CD4-positive, alpha-beta T cell (primary cell): ENCODE measurements around the gene IRF9. TPM values are rescaled to one million over a fixed set of nuclear protein-coding genes. Genes with fewer than 3 reads are reported as not detected.

Experiments used
- ATAC-seq: fragments of 200-7000 bp; cut with Tn5 transposase; one replicate; pipeline ENCODE4 v1.10.0; 2022; ENCODE audit warnings: mild to moderate bottlenecking; ENCODE audit not compliant: poor library complexity
- CTCF ChIA-PET: fragments of 350-600 bp; sonication (Branson Sonifier 250); formaldehyde crosslinking; loops from one replicate; lab custom pipeline; 2021; ENCODE audit warnings: antibody characterized with exemption, inconsistent platforms; lab: Charles Lee
- POLR2A ChIA-PET: fragments of 350-600 bp; sonication (Branson Sonifier 250); formaldehyde crosslinking; loops from one replicate; lab custom pipeline; 2021; ENCODE audit warnings: antibody characterized with exemption, inconsistent platforms; lab: Charles Lee
- DNase-seq, 14 experiments: peaks; one replicate each; pipeline ENCODE4 v3.0.0-alpha.2; 2013 to 2020; ENCODE audit warnings: mixed read lengths in 2 of 14
- H3K27ac ChIP-seq, 2 donors: one replicate each; pipeline versions ENCODE4 v1.5.1 to v1.7.0; 2013; ENCODE audit warnings: low read length in 2 of 2, low read depth in 1 of 2, mild to moderate bottlenecking in 1 of 2
- H3K27me3 ChIP-seq, 2 experiments: 1 replicate in 1 of 2; 2 replicates in 1 of 2; pipeline versions ENCODE4 v1.6.1 to v1.7.0; 2013; ENCODE audit warnings: low read length in 2 of 2, control low read depth in 1 of 2, mild to moderate bottlenecking in 1 of 2, moderate library complexity in 1 of 2; ENCODE audit not compliant: insufficient read depth in 2 of 2, control insufficient read depth in 1 of 2
- H3K36me3 ChIP-seq: one replicate; pipeline ENCODE4 v1.6.1; 2013; ENCODE audit warnings: low read length, control low read depth; ENCODE audit not compliant: insufficient read depth
- H3K4me1 ChIP-seq: one replicate; pipeline ENCODE4 v1.6.1; 2013; ENCODE audit warnings: low read length, control low read depth; ENCODE audit not compliant: insufficient read depth
- H3K4me3 ChIP-seq: one replicate; pipeline ENCODE4 v1.5.1; 2013; ENCODE audit warnings: mild to moderate bottlenecking, low read length, moderate library complexity
- H3K9me3 ChIP-seq, 2 experiments: 1 replicate in 1 of 2; 2 replicates in 1 of 2; pipeline versions ENCODE4 v1.6.1 to v1.7.0; 2013; ENCODE audit warnings: low read length in 2 of 2, mild to moderate bottlenecking in 2 of 2, control low read depth in 1 of 2, moderate library complexity in 1 of 2; ENCODE audit not compliant: control insufficient read depth in 1 of 2, insufficient read depth in 1 of 2
- H3K27ac Mint-ChIP-seq: one replicate; pipeline ENCODE4 v1.8.0; 2020; ENCODE audit warnings: mixed read lengths
- H3K27me3 Mint-ChIP-seq: one replicate; pipeline ENCODE4 v1.8.0; 2021; ENCODE audit warnings: mixed read lengths
- H3K36me3 Mint-ChIP-seq: one replicate; pipeline ENCODE4 v1.8.0; 2021; ENCODE audit warnings: low read depth, mixed read lengths
- H3K4me1 Mint-ChIP-seq: one replicate; pipeline ENCODE4 v1.8.0; 2021; ENCODE audit warnings: low read depth, mixed read lengths
- H3K4me3 Mint-ChIP-seq: one replicate; pipeline ENCODE4 v1.8.0; 2020; ENCODE audit warnings: mild to moderate bottlenecking, mixed read lengths
- H3K9me3 Mint-ChIP-seq: one replicate; pipeline ENCODE4 v1.8.0; 2020; ENCODE audit warnings: mixed read lengths
- intact Hi-C, 2 experiments: fragments of 100-400 bp; cut with DNase I in 1 of 2; cut with micrococcal nuclease in 1 of 2; formaldehyde crosslinking; loops; one replicate each; pipeline versions ENCODE4 v1.15.1 to v1.9.0; 2023 to 2025; cut with DNase I, micrococcal nuclease
- microRNA-seq: library from miRNA; unstranded; fragments of <30 nt; microRNA quantifications from one replicate; pipeline ENCODE4 v1.2.0, GENCODE V29; 2021; ENCODE audit warnings: borderline microRNAs expressed, borderline replicate concordance
- total RNA-seq, 174 experiments: library from RNA in 2 of 174; stranded (reverse) in 2 of 174; gene quantifications; one replicate each; pipeline ENCODE4 v1.2.3 and lab custom pipeline; 2021 to 2026
- TF ChIP-seq, protein P1 (sequence below): fragments of 200-600 bp; IDR thresholded peaks from one replicate; pipeline ENCODE4 v1.8.0; 2022; ENCODE audit warnings: antibody characterized with exemption, mild to moderate bottlenecking

IRF9 gene
- total RNA-seq, 2 experiments from 2014 or later: 248 to 262 TPM

DNA sequence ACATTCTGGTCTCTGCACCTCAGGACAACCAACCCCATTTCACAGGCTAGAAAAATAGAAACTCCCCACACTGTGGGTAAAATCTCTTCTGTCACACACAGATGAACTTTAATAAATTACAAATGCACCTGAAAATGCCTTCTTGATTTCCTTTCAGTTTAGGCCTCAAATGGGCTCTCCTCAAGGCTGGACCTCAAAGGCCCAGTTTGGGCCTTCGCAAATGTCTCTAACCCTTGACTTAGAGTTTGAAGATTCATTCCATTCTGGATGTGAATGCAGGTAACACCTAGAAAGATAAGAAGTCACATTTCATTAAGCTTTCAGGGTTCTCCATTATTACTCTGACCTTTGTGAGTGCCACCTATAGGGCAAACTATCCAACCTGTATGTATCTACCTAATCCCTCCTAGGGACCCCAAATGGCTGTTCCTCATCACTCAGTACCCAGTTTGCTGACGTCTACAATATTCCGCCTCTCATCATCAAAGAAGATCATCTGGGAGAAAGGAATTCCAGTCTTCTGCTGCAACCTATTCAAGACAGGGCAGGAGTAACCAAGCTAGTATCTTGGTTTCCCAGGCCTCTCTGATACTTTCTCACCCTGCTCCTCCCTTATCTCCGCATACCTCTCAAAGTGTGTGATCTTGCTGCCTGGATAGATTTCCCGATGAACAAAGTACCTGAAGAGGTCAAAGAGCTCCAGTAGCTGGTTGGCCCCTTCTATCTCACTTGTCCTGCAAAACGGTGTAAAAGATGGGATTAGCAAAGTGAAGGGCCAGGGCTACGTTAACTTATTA lies 53.0 kb downstream of the IRF9 start:
- peaks cover 44% of the 10 kb centered on the region for H3K36me3 Mint-ChIP-seq
- intact Hi-C loops: loop anchor here (1.0 to 2.0 kb wide), 7 partner anchors 18 to 216 kb away; partner anchors contain the start of genes GMPR2 (in 1 of the 2), IPO4 (in 1 of the 2), IRF9 (in 1 of the 2) and NEDD8 (in 1 of the 2)
- DNase-seq: peak in 1 of 14 experiments; percentile 22
- H3K4me1 ChIP-seq: peaks cover 53% of the 10 kb centered on the region
- no peaks in the 10 kb centered on the region for H3K9me3 ChIP-seq
- TF ChIP-seq, protein P1, sequence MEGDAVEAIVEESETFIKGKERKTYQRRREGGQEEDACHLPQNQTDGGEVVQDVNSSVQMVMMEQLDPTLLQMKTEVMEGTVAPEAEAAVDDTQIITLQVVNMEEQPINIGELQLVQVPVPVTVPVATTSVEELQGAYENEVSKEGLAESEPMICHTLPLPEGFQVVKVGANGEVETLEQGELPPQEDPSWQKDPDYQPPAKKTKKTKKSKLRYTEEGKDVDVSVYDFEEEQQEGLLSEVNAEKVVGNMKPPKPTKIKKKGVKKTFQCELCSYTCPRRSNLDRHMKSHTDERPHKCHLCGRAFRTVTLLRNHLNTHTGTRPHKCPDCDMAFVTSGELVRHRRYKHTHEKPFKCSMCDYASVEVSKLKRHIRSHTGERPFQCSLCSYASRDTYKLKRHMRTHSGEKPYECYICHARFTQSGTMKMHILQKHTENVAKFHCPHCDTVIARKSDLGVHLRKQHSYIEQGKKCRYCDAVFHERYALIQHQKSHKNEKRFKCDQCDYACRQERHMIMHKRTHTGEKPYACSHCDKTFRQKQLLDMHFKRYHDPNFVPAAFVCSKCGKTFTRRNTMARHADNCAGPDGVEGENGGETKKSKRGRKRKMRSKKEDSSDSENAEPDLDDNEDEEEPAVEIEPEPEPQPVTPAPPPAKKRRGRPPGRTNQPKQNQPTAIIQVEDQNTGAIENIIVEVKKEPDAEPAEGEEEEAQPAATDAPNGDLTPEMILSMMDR: no peak
- H3K36me3 ChIP-seq: peaks cover 34% of the 10 kb centered on the region
- H3K4me3 ChIP-seq: peak overlapping the region; percentile 98
- ChIA-PET POLR2A (interaction anchor here (0.8 to 4.7 kb wide), 31 partner anchors 10 to 893 kb away, joined by 3 to 144 read pairs (median 8); partner anchors contain the start of genes CBLN3, DCAF11, DHRS1 and EMC9), CTCF (interaction anchor here (0.7 to 2.5 kb wide), 10 partner anchors 19 to 120 kb away, joined by 3 to 12 read pairs (median 6); partner anchors contain the start of genes CIDEB, IRF9, RABGGTA and TINF2)
- no peak for ATAC-seq
- H3K27ac Mint-ChIP-seq: peak overlapping the region; percentile 96
- H3K27ac ChIP-seq: peak overlapping the region; percentile 98 to 100
- H3K4me3 Mint-ChIP-seq: peak overlapping the region; percentile 97
- no peaks in the 10 kb centered on the region for H3K27me3 ChIP-seq
- no peaks in the 10 kb centered on the region for H3K9me3 Mint-ChIP-seq
- H3K4me1 Mint-ChIP-seq: peaks cover 49% of the 10 kb centered on the region
- H3K27me3 Mint-ChIP-seq: no peaks in the 10 kb centered on the region

DNA sequence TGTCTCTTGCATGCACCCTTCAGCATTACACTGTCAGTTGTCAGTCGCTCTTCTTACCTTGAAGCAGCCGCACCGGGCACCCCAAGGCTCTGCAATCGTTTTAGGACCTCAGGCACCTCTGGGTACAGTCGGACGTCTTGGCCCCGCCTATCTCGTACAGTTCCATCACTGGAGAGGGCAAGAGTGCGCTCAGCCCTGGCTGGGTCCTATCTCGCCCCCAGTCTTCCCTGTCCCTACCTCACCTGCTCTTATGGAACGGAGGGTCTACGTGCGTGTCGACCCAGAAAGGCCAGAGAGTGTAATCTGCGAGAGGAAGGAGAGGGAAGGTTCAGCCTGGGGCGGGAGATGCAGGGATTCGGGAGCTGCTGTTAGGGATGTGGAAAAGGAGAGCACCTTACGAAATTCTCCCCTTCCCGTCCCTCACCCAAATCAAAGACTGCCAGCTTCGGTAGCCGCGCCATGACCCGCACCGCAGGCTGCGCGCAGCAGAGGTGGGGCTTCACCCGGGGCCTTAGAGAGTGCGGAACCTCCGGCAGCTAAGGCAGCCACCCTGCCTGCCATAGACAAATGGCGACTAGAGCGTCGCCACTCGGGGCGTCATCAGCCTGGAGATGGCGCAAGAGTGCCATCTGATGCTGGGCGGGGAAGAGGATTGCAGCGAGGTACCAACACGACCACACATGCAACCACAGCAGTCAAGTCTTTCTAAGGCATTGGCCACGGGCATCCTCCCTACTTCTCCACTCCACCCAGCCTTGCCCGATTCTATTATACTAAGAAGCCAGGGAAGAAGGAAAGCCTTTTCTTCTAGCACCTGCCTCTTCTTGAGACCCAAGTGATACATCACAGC lies 54.7 kb downstream of the IRF9 start, which contains the start of gene MDP1:
Gene MDP1 (minus strand): TSS at position 572 of the 850 bp plus-strand sequence. CDS start 111 bp downstream, at position 461.
- H3K27ac ChIP-seq: peak within 1 kb of the TSS; percentile 92
- TF ChIP-seq, protein P1: peak; percentile 67
- H3K9me3 Mint-ChIP-seq: no peaks in the 10 kb centered on the region
- DNase-seq (peak; percentile 79 to 97 (median 86)), ATAC-seq (peak; percentile 72)
- no peaks in the 10 kb centered on the region for H3K27me3 Mint-ChIP-seq
- intact Hi-C loops: loop anchor here (1.0 to 5.0 kb wide), 8 partner anchors 17 to 217 kb away; partner anchors contain the start of genes TINF2 (in 2 of the 2), GMPR2 (in 1 of the 2), NEDD8 (in 1 of the 2) and RABGGTA (in 1 of the 2)
- peak within 1 kb of the TSS; percentile 96 for H3K27ac Mint-ChIP-seq
- ChIA-PET CTCF (interaction anchor here (0.6 to 2.4 kb wide), 30 partner anchors 10 to 1121 kb away, joined by 3 to 38 read pairs (median 4); partner anchors contain the start of genes ACIN1, C14orf119, DHRS1 and EMC9), POLR2A (interaction anchor here (0.6 to 4.7 kb wide), 25 partner anchors 9 to 226 kb away, joined by 3 to 144 read pairs (median 6); partner anchors contain the start of genes CBLN3, DCAF11, DHRS1 and EMC9)
- no peaks in the 10 kb centered on the region for H3K9me3 ChIP-seq
- H3K4me3 ChIP-seq: peak within 1 kb of the TSS; percentile 84
- H3K27me3 ChIP-seq: no peaks in the 10 kb centered on the region
- H3K36me3 Mint-ChIP-seq: peaks cover 32% of the 10 kb centered on the region
- peaks cover 44% of the 10 kb centered on the region for H3K4me1 ChIP-seq
- peak within 1 kb of the TSS; percentile 97 for H3K4me3 Mint-ChIP-seq
- peaks cover 18% of the 10 kb centered on the region for H3K36me3 ChIP-seq
- peaks cover 49% of the 10 kb centered on the region for H3K4me1 Mint-ChIP-seq

Small RNA genes lying within 50 kb of the gene (microRNA-seq; reads per million reads assigned to microRNA genes)
- not detected for gene MIR7703

Other genes with a start within 250 kb of the IRF9 start
- gene DHRS4, start 207.5 kb upstream of the IRF9 start, total RNA-seq: 1 to 10 TPM; 6.6 to 6.7 TPM
- gene DHRS4L2, start 172.3 kb upstream of the IRF9 start, total RNA-seq: 1 to 10 TPM; 8.3 to 8.7 TPM
- gene CARMIL3, start 109.3 kb upstream of the IRF9 start, total RNA-seq: under 1 TPM; 0.05 to 0.11 TPM
- gene CPNE6, start 89.7 kb upstream of the IRF9 start, total RNA-seq: not detected
- gene PCK2, start 67.0 kb upstream of the IRF9 start, total RNA-seq: 1 to 10 TPM; 5.2 to 7.4 TPM
- gene DCAF11, start 46.5 kb upstream of the IRF9 start, total RNA-seq: 10 to 100 TPM; 74.8 to 75.3 TPM
- gene NRL, start 46.3 kb upstream of the IRF9 start, total RNA-seq: 1 to 10 TPM; 1.6 to 1.9 TPM
- 1 to 10 TPM; 1.5 to 1.7 TPM for gene FITM1, start 30.6 kb upstream of the IRF9 start, total RNA-seq
- gene PSME1, start 25.1 kb upstream of the IRF9 start, total RNA-seq: 100 to 1,000 TPM; 166 to 171 TPM
- gene EMC9, start 19.7 kb upstream of the IRF9 start, total RNA-seq: 10 to 100 TPM; 11.8 to 13.1 TPM
- 10 to 100 TPM; 81.7 to 83.2 TPM for gene PSME2, start 14.7 kb upstream of the IRF9 start, total RNA-seq
- 10 to 100 TPM; 46.0 to 57.8 TPM for gene RNF31, start 13.8 kb upstream of the IRF9 start, total RNA-seq
- 100 to 1,000 TPM; 105 to 107 TPM for gene REC8, start 10.8 kb downstream of the IRF9 start, total RNA-seq
- gene IPO4, start 27.6 kb downstream of the IRF9 start, total RNA-seq: 10 to 100 TPM; 36.6 to 37.9 TPM
- 10 to 100 TPM; 12.9 to 13.0 TPM for gene TM9SF1, start 34.2 kb downstream of the IRF9 start, total RNA-seq
- gene TSSK4, start 44.4 kb downstream of the IRF9 start, total RNA-seq: under 1 TPM; 0.30 to 0.64 TPM
- gene CHMP4A, start 52.2 kb downstream of the IRF9 start, total RNA-seq: 10 to 100 TPM; 73.4 to 80.1 TPM
- 1 to 10 TPM; 3.2 to 3.7 TPM for gene MDP1, start 54.8 kb downstream of the IRF9 start, total RNA-seq
- gene NEDD8, start 71.1 kb downstream of the IRF9 start, total RNA-seq: 10 to 100 TPM; 42.0 to 43.5 TPM
- 10 to 100 TPM; 22.2 to 24.8 TPM for gene GMPR2, start 71.7 kb downstream of the IRF9 start, total RNA-seq
- 100 to 1,000 TPM; 110 to 113 TPM for gene TINF2, start 81.4 kb downstream of the IRF9 start, total RNA-seq
- 1 to 10 TPM; 3.5 to 3.9 TPM for gene TGM1, start 101.9 kb downstream of the IRF9 start, total RNA-seq
- 10 to 100 TPM; 52.3 to 55.2 TPM for gene RABGGTA, start 110.3 kb downstream of the IRF9 start, total RNA-seq
- gene DHRS1, start 138.5 kb downstream of the IRF9 start, total RNA-seq: 10 to 100 TPM; 21.5 to 23.5 TPM
- gene NOP9, start 138.6 kb downstream of the IRF9 start, total RNA-seq: 10 to 100 TPM; 25.9 to 27.5 TPM
- gene CIDEB, start 146.7 kb downstream of the IRF9 start, total RNA-seq: 1 to 10 TPM; 7.4 to 9.2 TPM
- 10 to 100 TPM; 16.4 to 18.2 TPM for gene LTB4R2, start 148.9 kb downstream of the IRF9 start, total RNA-seq
- gene LTB4R, start 150.2 kb downstream of the IRF9 start, total RNA-seq: 10 to 100 TPM; 15.6 to 18.3 TPM
- gene ADCY4, start 173.8 kb downstream of the IRF9 start, total RNA-seq: 1 to 10 TPM; 4.7 to 5.9 TPM
- 10 to 100 TPM; 18.1 to 18.9 TPM for gene RIPK3, start 178.7 kb downstream of the IRF9 start, total RNA-seq
- not detected for gene NFATC4, start 206.9 kb downstream of the IRF9 start, total RNA-seq
- gene NYNRIN, start 237.7 kb downstream of the IRF9 start, total RNA-seq: under 1 TPM; 0.08 to 0.25 TPM